C1 segment of cervical spinal cord (tissue), 14 donors: ENCODE data around the gene XXYLT1.
"Not testable (repeated sequence)": the region's sequence is repeated elsewhere in the genome, so short reads cannot be mapped to it uniquely, and the experiment has no call there.

Source experiments
- DNase-seq, 14 donors: peaks; one replicate each; lab custom pipeline; 2025; lab: John Stamatoyannopoulos, UW

XXYLT1 gene

GRCh38 chr3:195048059-195048905 is 222.7 kb downstream of the XXYLT1 start:
- DNase-seq: no peak

- no peak for DNase-seq
Measured at GRCh38 chr3:195047536-195047935, 223.4 kb downstream of the XXYLT1 start.

GRCh38 chr3:195046441-195046840 is 224.5 kb downstream of the XXYLT1 start:
- no peak for DNase-seq

- no peak for DNase-seq
Measured at GRCh38 chr3:195045481-195046210, 225.3 kb downstream of the XXYLT1 start.

GRCh38 chr3:195044411-195044810 is 226.5 kb downstream of the XXYLT1 start:
- DNase-seq: no peak

- DNase-seq: no peak
Measured at GRCh38 chr3:195043607-195044339, 227.2 kb downstream of the XXYLT1 start.

- no peak for DNase-seq
Measured at GRCh38 chr3:195042743-195043606, 228.0 kb downstream of the XXYLT1 start.

GRCh38 chr3:195041871-195042742 is 228.9 kb downstream of the XXYLT1 start:
- DNase-seq: no peak

GRCh38 chr3:195040773-195041520 is 230.0 kb downstream of the XXYLT1 start:
- DNase-seq: no peak

- no peak for DNase-seq
Measured at GRCh38 chr3:195040094-195040493, 230.9 kb downstream of the XXYLT1 start.

- no peak for DNase-seq
Measured at GRCh38 chr3:195039180-195039843, 231.6 kb downstream of the XXYLT1 start.

- DNase-seq: no peak
Measured at GRCh38 chr3:195038161-195038560, 232.8 kb downstream of the XXYLT1 start.

- DNase-seq: not testable (repeated sequence)
Measured at GRCh38 chr3:195037586-195037985, 233.4 kb downstream of the XXYLT1 start.

GRCh38 chr3:195036974-195037373 is 234.0 kb downstream of the XXYLT1 start:
- no peak for DNase-seq

GRCh38 chr3:195036574-195036973 is 234.4 kb downstream of the XXYLT1 start:
- DNase-seq: no peak

GRCh38 chr3:195036203-195036505 is 234.8 kb downstream of the XXYLT1 start:
- DNase-seq: no peak

- no peak for DNase-seq
Measured at GRCh38 chr3:195035345-195036202, 235.4 kb downstream of the XXYLT1 start.

GRCh38 chr3:195034541-195034940 is 236.4 kb downstream of the XXYLT1 start:
- no peak for DNase-seq
